Liver (tissue), 9 donors: ENCODE data around the gene STK17A. TPM values are rescaled to one million over a fixed set of nuclear protein-coding genes. Genes with fewer than 3 reads are reported as not detected.
A peak's percentile ranks its signal among the peaks of the same experiment; 100 is the strongest.

Source experiments
- DNase-seq: peaks from one replicate; pipeline ENCODE4 v3.0.0-alpha.2; 2017; ENCODE audit warnings: low spot score
- H3K27ac ChIP-seq, 2 donors: one replicate each; pipeline ENCODE4 v1.7.0; 2013; ENCODE audit warnings: inconsistent platforms in 2 of 2, low read length in 2 of 2, control low read depth in 1 of 2, low read depth in 1 of 2, mild to moderate bottlenecking in 1 of 2
- H3K27me3 ChIP-seq, 4 donors: one replicate each; pipeline versions ENCODE4 v1.6.1 to v1.7.0; 2013; ENCODE audit warnings: low read length in 3 of 4, inconsistent platforms in 1 of 4, mild to moderate bottlenecking in 1 of 4, moderate library complexity in 1 of 4; ENCODE audit not compliant: control insufficient read depth in 4 of 4, insufficient read depth in 4 of 4
- H3K36me3 ChIP-seq, 4 donors: one replicate each; pipeline versions ENCODE4 v1.6.1 to v1.7.0; 2013; ENCODE audit warnings: low read length in 3 of 4, mild to moderate bottlenecking in 3 of 4, low read depth in 1 of 4, moderate library complexity in 1 of 4; ENCODE audit not compliant: control insufficient read depth in 4 of 4, insufficient read depth in 3 of 4
- H3K4me1 ChIP-seq, 4 donors: one replicate each; pipeline versions ENCODE4 v1.6.1 to v1.7.0; 2013; ENCODE audit warnings: low read length in 3 of 4, mild to moderate bottlenecking in 3 of 4, moderate library complexity in 1 of 4; ENCODE audit not compliant: control insufficient read depth in 4 of 4, insufficient read depth in 4 of 4
- H3K4me3 ChIP-seq, 3 donors: one replicate each; pipeline versions ENCODE4 v1.6.1 to v1.7.0; 2013; ENCODE audit warnings: low read length in 3 of 3, control low read depth in 1 of 3, low read depth in 1 of 3, mild to moderate bottlenecking in 1 of 3
- H3K9ac ChIP-seq, 2 donors: one replicate each; pipeline ENCODE4 v1.7.0; 2013; ENCODE audit warnings: low read length in 2 of 2, mild to moderate bottlenecking in 2 of 2, moderate library complexity in 2 of 2, control low read depth in 1 of 2, low read depth in 1 of 2
- H3K9me3 ChIP-seq, 4 donors: one replicate each; pipeline versions ENCODE4 v1.6.1 to v1.7.0; 2013; ENCODE audit warnings: low read length in 3 of 4; ENCODE audit not compliant: control insufficient read depth in 4 of 4
- EGR1 ChIP-seq, 2 donors: IDR thresholded peaks; 2 replicates each; pipeline ENCODE4 v1.6.1; 2016 to 2018; ENCODE audit warnings: antibody characterized with exemption in 2 of 2, low read depth in 2 of 2
- FOXA1 ChIP-seq: IDR thresholded peaks from 2 replicates; pipeline ENCODE4 v1.6.1; 2016; ENCODE audit warnings: antibody characterized with exemption
- FOXA2 ChIP-seq: IDR thresholded peaks from 2 replicates; pipeline ENCODE4 v1.6.1; 2016; ENCODE audit warnings: antibody characterized with exemption
- GABPA ChIP-seq, 2 donors: IDR thresholded peaks in 1 of 2; conservative IDR thresholded peaks in 1 of 2; 2 replicates each; pipeline ENCODE4 v1.6.1; 2016; ENCODE audit warnings: antibody characterized with exemption in 2 of 2, mild to moderate bottlenecking in 1 of 2, moderate library complexity in 1 of 2
- HNF4A ChIP-seq, 2 donors: conservative IDR thresholded peaks; 2 replicates each; pipeline ENCODE4 v1.6.1; 2016; ENCODE audit warnings: antibody characterized with exemption in 2 of 2, mild to moderate bottlenecking in 2 of 2
- HNF4G ChIP-seq: IDR thresholded peaks from 2 replicates; pipeline ENCODE4 v1.6.1; 2016; ENCODE audit warnings: antibody characterized with exemption
- JUND ChIP-seq, 2 donors: IDR thresholded peaks; 2 replicates each; pipeline ENCODE4 v1.6.1; 2016; ENCODE audit warnings: antibody characterized with exemption in 2 of 2
- NR2F2 ChIP-seq: IDR thresholded peaks from 2 replicates; pipeline ENCODE4 v1.6.1; 2016; ENCODE audit warnings: antibody characterized with exemption
- RAD21 ChIP-seq, 2 donors: IDR thresholded peaks; 2 replicates each; pipeline ENCODE4 v1.6.1; 2016; ENCODE audit warnings: antibody characterized with exemption in 2 of 2, mild to moderate bottlenecking in 2 of 2
- RXRA ChIP-seq, 2 donors: IDR thresholded peaks; 2 replicates each; pipeline ENCODE4 v1.6.1; 2017 to 2018; ENCODE audit warnings: antibody characterized with exemption in 2 of 2, mild to moderate bottlenecking in 1 of 2
- SP1 ChIP-seq: IDR thresholded peaks from 2 replicates; pipeline ENCODE4 v1.6.1; 2018; ENCODE audit warnings: antibody characterized with exemption, mild to moderate bottlenecking
- TAF1 ChIP-seq: conservative IDR thresholded peaks from 2 replicates; pipeline ENCODE4 v1.6.1; 2016; ENCODE audit warnings: antibody characterized with exemption, mild to moderate bottlenecking
- YY1 ChIP-seq: IDR thresholded peaks from 2 replicates; pipeline ENCODE4 v1.6.1; 2016; ENCODE audit warnings: antibody characterized with exemption, mild to moderate bottlenecking
- WGBS: extraction: QIAGEN DNeasy Blood & Tissue Kit; methylation state at CpG from one replicate; pipeline ENCODE4 v1.1.7; 2013; 5-methylcytosine and 5-hydroxymethylcytosine counted together
- polyA plus RNA-seq, 2 donors: library from polyadenylated mRNA; stranded (reverse) in 1 of 2; unstranded in 1 of 2; fragments of 200-250 nt in 1 of 2; fragments of >200 nt in 1 of 2; fragmentation: Nextera tagmentation in 1 of 2; extraction: Ambion mirVana in 1 of 2; gene quantifications; one replicate each; pipeline versions ENCODE4 v1.2.1 to v1.2.3, GENCODE V29; 2013 to 2015
- total RNA-seq, 2 donors: library from RNA; depleted of rRNA; stranded (reverse); fragments of >200 nt; gene quantifications; one replicate each; pipeline ENCODE4 v1.2.3, GENCODE V29; 2014
- TF ChIP-seq, protein P1 (sequence below): IDR thresholded peaks from 2 replicates; pipeline ENCODE4 v1.6.1; 2016; ENCODE audit warnings: antibody characterized with exemption, mild to moderate bottlenecking
- TF ChIP-seq, protein P2 (sequence below): IDR thresholded peaks from 2 replicates; pipeline ENCODE4 v1.6.1; 2016; ENCODE audit warnings: antibody characterized with exemption
- TF ChIP-seq, protein P3 (sequence below): IDR thresholded peaks from 2 replicates; pipeline ENCODE4 v1.6.1; 2016; ENCODE audit warnings: antibody characterized with exemption
- TF ChIP-seq, protein P4 (sequence below): IDR thresholded peaks from 2 replicates; pipeline ENCODE4 v1.6.1; 2016; ENCODE audit warnings: antibody characterized with exemption
- TF ChIP-seq, protein P5 (sequence below): fragments of 150-350 bp; IDR thresholded peaks from 2 replicates; pipeline ENCODE4 v1.5.1; 2017; ENCODE audit warnings: improper control_type of control experiment, low read depth, low read length; ENCODE audit not compliant: missing input control
- donor health status: healthy.
- donor health status: healthy.
- donor health status: healthy.
- donor health status: healthy.
- donor health status: healthy.

Gene STK17A
- total and polyA plus RNA-seq, 4 donors: 3.0 to 18.2 (median 7.2) TPM

DNA sequence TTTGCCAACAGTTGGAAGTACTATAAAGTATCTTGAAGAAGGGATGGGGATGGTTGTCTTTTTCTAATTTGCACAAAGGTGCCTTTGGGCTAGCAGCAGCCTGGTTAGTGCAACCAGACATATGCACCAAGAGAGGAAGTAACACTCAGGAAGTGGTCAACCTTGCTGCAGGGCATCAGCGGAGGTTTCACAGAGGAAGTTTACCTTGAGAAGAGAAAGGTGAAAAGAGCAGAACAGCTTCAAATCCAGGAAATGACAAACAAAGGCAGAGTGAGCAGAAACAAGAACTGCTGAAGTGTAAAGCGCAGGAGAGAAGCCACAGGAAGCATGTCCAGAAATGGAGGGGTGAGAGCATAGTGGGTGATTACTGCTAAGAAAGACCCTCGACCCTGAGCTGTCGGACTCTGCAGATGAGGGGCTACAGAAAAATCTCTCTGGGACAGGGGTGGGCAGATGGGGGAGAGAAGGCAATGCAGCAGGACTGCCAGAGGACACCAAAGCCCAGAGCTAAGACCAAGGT lies 66.9 kb downstream of the STK17A start:
- Histone ChIP-seq H3K27ac (peak overlapping the region; percentile 60 to 68), H3K4me1 (peaks cover 0 to 8% (median 4%) of the 10 kb centered on the region in 4 donors), H3K27me3 (no peaks in the 10 kb centered on the region), H3K9me3 (no peaks in the 10 kb centered on the region), H3K36me3 (peaks cover 2 to 9% (median 7%) of the 10 kb centered on the region in 4 donors), H3K9ac (peak overlapping the region in 1 of 2 donors; percentile 52), H3K4me3 (no peak overlapping the region)
- no peak for DNase-seq
- WGBS: 73% methylated on average over 4 of the region's 4 CpGs
- TF ChIP-seq, protein P1, sequence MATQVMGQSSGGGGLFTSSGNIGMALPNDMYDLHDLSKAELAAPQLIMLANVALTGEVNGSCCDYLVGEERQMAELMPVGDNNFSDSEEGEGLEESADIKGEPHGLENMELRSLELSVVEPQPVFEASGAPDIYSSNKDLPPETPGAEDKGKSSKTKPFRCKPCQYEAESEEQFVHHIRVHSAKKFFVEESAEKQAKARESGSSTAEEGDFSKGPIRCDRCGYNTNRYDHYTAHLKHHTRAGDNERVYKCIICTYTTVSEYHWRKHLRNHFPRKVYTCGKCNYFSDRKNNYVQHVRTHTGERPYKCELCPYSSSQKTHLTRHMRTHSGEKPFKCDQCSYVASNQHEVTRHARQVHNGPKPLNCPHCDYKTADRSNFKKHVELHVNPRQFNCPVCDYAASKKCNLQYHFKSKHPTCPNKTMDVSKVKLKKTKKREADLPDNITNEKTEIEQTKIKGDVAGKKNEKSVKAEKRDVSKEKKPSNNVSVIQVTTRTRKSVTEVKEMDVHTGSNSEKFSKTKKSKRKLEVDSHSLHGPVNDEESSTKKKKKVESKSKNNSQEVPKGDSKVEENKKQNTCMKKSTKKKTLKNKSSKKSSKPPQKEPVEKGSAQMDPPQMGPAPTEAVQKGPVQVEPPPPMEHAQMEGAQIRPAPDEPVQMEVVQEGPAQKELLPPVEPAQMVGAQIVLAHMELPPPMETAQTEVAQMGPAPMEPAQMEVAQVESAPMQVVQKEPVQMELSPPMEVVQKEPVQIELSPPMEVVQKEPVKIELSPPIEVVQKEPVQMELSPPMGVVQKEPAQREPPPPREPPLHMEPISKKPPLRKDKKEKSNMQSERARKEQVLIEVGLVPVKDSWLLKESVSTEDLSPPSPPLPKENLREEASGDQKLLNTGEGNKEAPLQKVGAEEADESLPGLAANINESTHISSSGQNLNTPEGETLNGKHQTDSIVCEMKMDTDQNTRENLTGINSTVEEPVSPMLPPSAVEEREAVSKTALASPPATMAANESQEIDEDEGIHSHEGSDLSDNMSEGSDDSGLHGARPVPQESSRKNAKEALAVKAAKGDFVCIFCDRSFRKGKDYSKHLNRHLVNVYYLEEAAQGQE: no peak
- TF ChIP-seq RAD21 (IDR thresholded peaks at IDR 0.05): no peak
- TF ChIP-seq TAF1: no peak
- TF ChIP-seq, protein P2, sequence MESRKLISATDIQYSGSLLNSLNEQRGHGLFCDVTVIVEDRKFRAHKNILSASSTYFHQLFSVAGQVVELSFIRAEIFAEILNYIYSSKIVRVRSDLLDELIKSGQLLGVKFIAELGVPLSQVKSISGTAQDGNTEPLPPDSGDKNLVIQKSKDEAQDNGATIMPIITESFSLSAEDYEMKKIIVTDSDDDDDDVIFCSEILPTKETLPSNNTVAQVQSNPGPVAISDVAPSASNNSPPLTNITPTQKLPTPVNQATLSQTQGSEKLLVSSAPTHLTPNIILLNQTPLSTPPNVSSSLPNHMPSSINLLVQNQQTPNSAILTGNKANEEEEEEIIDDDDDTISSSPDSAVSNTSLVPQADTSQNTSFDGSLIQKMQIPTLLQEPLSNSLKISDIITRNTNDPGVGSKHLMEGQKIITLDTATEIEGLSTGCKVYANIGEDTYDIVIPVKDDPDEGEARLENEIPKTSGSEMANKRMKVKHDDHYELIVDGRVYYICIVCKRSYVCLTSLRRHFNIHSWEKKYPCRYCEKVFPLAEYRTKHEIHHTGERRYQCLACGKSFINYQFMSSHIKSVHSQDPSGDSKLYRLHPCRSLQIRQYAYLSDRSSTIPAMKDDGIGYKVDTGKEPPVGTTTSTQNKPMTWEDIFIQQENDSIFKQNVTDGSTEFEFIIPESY: no peak
- TF ChIP-seq FOXA1: no peak
- TF ChIP-seq YY1: no peak
- TF ChIP-seq EGR1 (IDR thresholded peaks at IDR 0.05; ENCODE audit: low read depth in 2 of 2): no peak
- TF ChIP-seq SP1: no peak
- no peak for TF ChIP-seq NR2F2
- no peak for TF ChIP-seq HNF4A (conservative IDR thresholded peaks at IDR 0.05)
- TF ChIP-seq RXRA (IDR thresholded peaks at IDR 0.05): no peak
- no peak for TF ChIP-seq GABPA (IDR thresholded peaks at IDR 0.05 in 1 of 2, conservative IDR thresholded peaks at IDR 0.05 in 1 of 2)
- TF ChIP-seq, protein P3, sequence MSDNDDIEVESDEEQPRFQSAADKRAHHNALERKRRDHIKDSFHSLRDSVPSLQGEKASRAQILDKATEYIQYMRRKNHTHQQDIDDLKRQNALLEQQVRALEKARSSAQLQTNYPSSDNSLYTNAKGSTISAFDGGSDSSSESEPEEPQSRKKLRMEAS: no peak
- no peak for TF ChIP-seq JUND (IDR thresholded peaks at IDR 0.05)
- TF ChIP-seq, protein P4, sequence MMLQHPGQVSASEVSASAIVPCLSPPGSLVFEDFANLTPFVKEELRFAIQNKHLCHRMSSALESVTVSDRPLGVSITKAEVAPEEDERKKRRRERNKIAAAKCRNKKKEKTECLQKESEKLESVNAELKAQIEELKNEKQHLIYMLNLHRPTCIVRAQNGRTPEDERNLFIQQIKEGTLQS: no peak
- TF ChIP-seq HNF4G: no peak
- TF ChIP-seq FOXA2: no peak
- TF ChIP-seq, protein P5, sequence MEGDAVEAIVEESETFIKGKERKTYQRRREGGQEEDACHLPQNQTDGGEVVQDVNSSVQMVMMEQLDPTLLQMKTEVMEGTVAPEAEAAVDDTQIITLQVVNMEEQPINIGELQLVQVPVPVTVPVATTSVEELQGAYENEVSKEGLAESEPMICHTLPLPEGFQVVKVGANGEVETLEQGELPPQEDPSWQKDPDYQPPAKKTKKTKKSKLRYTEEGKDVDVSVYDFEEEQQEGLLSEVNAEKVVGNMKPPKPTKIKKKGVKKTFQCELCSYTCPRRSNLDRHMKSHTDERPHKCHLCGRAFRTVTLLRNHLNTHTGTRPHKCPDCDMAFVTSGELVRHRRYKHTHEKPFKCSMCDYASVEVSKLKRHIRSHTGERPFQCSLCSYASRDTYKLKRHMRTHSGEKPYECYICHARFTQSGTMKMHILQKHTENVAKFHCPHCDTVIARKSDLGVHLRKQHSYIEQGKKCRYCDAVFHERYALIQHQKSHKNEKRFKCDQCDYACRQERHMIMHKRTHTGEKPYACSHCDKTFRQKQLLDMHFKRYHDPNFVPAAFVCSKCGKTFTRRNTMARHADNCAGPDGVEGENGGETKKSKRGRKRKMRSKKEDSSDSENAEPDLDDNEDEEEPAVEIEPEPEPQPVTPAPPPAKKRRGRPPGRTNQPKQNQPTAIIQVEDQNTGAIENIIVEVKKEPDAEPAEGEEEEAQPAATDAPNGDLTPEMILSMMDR: no peak
